ENCODE results near the gene ATP4B.

ATP4B gene

DNA sequence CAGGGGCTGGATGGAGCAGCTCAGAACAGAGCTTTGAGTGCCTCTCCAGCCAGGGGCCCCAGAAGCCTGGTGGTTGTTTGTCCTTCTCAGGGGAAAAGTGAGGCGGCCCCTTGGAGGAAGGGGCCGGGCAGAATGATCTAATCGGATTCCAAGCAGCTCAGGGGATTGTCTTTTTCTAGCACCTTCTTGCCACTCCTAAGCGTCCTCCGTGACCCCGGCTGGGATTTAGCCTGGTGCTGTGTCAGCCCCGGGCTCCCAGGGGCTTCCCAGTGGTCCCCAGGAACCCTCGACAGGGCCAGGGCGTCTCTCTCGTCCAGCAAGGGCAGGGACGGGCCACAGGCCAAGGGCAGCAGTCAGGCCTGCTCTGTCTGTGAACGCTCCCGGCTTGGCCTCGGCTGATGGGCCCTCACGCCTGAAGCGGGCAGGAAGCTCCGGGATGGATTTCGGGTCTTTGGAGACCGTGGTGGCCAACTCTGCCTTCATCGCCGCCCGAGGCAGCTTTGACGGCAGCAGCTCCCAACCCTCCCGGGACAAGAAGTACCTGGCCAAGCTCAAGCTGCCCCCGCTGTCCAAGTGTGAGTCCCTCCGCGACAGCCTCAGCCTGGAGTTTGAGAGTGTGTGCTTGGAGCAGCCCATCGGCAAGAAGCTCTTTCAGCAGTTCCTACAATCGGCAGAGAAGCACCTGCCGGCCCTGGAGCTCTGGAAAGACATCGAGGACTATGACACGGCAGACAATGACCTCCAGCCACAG lies 9.1 kb upstream of the ATP4B start, which contains the start of gene GRK1:
Gene GRK1 (plus strand): TSS at position 269 of the 751 bp plus-strand sequence. CDS start 168 bp downstream, at position 437.
- H3K27me3 ChIP-seq (ENCODE audit: insufficient read depth, low read length) = no peaks in the 10 kb centered on the region; the same call in 1 of the 2 replicates
- no peak within 1 kb of the TSS for H3K27ac ChIP-seq (ENCODE audit: low read depth, low read length, poor library complexity, severe bottlenecking)
- H3K9ac ChIP-seq (ENCODE audit: low read length) = no peak within 1 kb of the TSS
- H3F3A ChIP-seq (ENCODE audit: insufficient read depth, low read length) = no peaks in the 10 kb centered on the region
- H3K4me3 ChIP-seq (ENCODE audit: low read depth, low read length, poor library complexity, severe bottlenecking) = no peak within 1 kb of the TSS
- TF ChIP-seq, protein P1, sequence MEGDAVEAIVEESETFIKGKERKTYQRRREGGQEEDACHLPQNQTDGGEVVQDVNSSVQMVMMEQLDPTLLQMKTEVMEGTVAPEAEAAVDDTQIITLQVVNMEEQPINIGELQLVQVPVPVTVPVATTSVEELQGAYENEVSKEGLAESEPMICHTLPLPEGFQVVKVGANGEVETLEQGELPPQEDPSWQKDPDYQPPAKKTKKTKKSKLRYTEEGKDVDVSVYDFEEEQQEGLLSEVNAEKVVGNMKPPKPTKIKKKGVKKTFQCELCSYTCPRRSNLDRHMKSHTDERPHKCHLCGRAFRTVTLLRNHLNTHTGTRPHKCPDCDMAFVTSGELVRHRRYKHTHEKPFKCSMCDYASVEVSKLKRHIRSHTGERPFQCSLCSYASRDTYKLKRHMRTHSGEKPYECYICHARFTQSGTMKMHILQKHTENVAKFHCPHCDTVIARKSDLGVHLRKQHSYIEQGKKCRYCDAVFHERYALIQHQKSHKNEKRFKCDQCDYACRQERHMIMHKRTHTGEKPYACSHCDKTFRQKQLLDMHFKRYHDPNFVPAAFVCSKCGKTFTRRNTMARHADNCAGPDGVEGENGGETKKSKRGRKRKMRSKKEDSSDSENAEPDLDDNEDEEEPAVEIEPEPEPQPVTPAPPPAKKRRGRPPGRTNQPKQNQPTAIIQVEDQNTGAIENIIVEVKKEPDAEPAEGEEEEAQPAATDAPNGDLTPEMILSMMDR (IDR thresholded peaks at IDR 0.05; ENCODE audit: low read length) = no peak
- no peak for TF ChIP-seq EZH2 (IDR thresholded peaks at IDR 0.05; ENCODE audit: borderline replicate concordance, low read length)
- no peaks in the 10 kb centered on the region for H3K9me2 ChIP-seq (ENCODE audit: low read depth, low read length)
- peaks cover 4% of the 10 kb centered on the region; the same call in 1 of the 2 replicates for H3K9me3 ChIP-seq (ENCODE audit: low read length)
- no peaks in the 10 kb centered on the region for H3K36me3 ChIP-seq (ENCODE audit: insufficient read depth, low read length)
- no peaks in the 10 kb centered on the region for H3K79me2 ChIP-seq (ENCODE audit: insufficient read depth, low read length)
- no peak within 1 kb of the TSS for H2AFZ ChIP-seq (ENCODE audit: low read length)
- H3K4me1 ChIP-seq (ENCODE audit: insufficient read depth, low read length, severe bottlenecking) = no peaks in the 10 kb centered on the region
- no peak within 1 kb of the TSS for H3K4me2 ChIP-seq (ENCODE audit: low read length)
- no peaks in the 10 kb centered on the region for H4K20me1 ChIP-seq (ENCODE audit: insufficient read depth, low read length)

DNA sequence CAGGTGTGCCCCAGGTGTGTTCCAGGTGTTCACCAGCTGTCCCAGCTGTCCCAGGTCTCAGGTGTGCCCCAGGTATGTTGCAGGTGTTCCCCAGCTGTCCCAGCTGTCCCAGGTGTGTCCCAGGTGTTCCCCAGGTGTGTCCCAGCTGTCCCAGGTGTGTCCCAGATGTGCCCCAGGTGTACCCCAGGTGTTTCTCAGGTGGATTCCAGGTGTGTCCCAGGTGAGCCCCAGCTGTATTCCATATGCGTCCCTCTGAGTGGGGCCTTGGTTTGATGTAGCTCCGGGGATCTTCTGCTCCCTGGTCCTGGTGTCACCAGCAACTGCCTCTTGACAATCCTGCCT lies 8.3 kb upstream of the ATP4B start:
- Histone ChIP-seq H3K4me2 (ENCODE audit: low read length) (no peak overlapping the region), H3K9me3 (ENCODE audit: low read length) (peaks cover 10% of the 10 kb centered on the region; the same call in 1 of the 2 replicates), H3K4me3 (ENCODE audit: low read depth, low read length, poor library complexity, severe bottlenecking) (no peak overlapping the region), H3K4me1 (ENCODE audit: insufficient read depth, low read length, severe bottlenecking) (no peaks in the 10 kb centered on the region), H2AFZ (ENCODE audit: low read length) (no peak overlapping the region), H3K27ac (ENCODE audit: low read depth, low read length, poor library complexity, severe bottlenecking) (no peak overlapping the region), H3K27me3 (ENCODE audit: insufficient read depth, low read length) (no peaks in the 10 kb centered on the region; the same call in 1 of the 2 replicates), H3K79me2 (ENCODE audit: insufficient read depth, low read length) (no peaks in the 10 kb centered on the region), H3K36me3 (ENCODE audit: insufficient read depth, low read length) (no peaks in the 10 kb centered on the region), H3F3A (ENCODE audit: insufficient read depth, low read length) (no peaks in the 10 kb centered on the region), H4K20me1 (ENCODE audit: insufficient read depth, low read length) (no peaks in the 10 kb centered on the region), H3K9me2 (ENCODE audit: low read depth, low read length) (no peaks in the 10 kb centered on the region), H3K9ac (ENCODE audit: low read length) (no peak overlapping the region)
- TF ChIP-seq EZH2 (IDR thresholded peaks at IDR 0.05; ENCODE audit: borderline replicate concordance, low read length) = no peak
- TF ChIP-seq, protein P1 (IDR thresholded peaks at IDR 0.05; ENCODE audit: low read length) = no peak

DNA sequence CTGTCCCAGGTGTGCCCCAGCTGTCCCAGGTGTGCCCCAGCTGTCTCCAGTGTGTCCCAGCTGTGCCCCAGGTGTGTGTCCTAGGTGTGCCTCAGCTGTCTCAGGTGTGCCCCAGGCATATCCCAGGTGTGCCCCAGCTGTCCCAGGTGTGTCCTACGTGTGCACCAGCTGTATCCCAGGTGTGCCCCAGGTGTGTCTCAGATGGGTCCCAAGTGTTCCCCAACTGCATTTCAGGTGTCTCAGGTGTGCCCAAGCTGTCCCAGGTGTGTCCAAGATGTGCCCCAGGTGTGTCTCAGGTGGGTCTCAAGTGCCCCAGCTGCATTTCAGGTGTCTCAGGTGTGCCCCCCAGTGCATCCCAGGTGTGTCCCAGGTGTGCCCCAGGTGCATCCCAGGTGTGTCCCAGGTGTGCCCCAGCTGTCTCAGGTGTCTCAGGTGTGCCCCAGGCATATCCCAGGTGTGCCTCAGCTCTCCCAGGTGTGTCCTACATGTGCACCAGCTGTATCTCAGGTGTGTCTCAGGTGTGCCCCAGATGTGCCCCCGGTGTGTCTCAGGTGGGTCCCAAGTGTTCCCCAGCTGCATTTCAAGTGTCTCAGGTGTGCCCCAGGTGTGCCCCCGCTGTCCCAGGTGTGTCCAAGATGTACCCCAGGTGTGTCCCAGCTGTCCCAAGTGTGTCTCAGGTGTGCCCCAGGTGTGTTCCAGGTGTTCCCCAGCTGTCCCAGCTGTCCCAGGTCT lies 7.8 kb upstream of the ATP4B start:
- H2AFZ ChIP-seq (ENCODE audit: low read length) = no peak overlapping the region
- H3K4me1 ChIP-seq (ENCODE audit: insufficient read depth, low read length, severe bottlenecking) = no peaks in the 10 kb centered on the region

More for the DNA sequence above, 7.8 kb upstream of the ATP4B start:
- Histone ChIP-seq H3K4me2 (ENCODE audit: low read length) (no peak overlapping the region), H3K9ac (ENCODE audit: low read length) (no peak overlapping the region), H3K4me3 (ENCODE audit: low read depth, low read length, poor library complexity, severe bottlenecking) (no peak overlapping the region), H3F3A (ENCODE audit: insufficient read depth, low read length) (no peaks in the 10 kb centered on the region), H3K9me2 (ENCODE audit: low read depth, low read length) (no peaks in the 10 kb centered on the region), H3K36me3 (ENCODE audit: insufficient read depth, low read length) (no peaks in the 10 kb centered on the region), H3K27ac (ENCODE audit: low read depth, low read length, poor library complexity, severe bottlenecking) (no peak overlapping the region), H3K9me3 (ENCODE audit: low read length) (peaks cover 15% of the 10 kb centered on the region; the same call in 1 of the 2 replicates), H3K79me2 (ENCODE audit: insufficient read depth, low read length) (no peaks in the 10 kb centered on the region), H4K20me1 (ENCODE audit: insufficient read depth, low read length) (no peaks in the 10 kb centered on the region), H3K27me3 (ENCODE audit: insufficient read depth, low read length) (no peaks in the 10 kb centered on the region; the same call in 1 of the 2 replicates)
- TF ChIP-seq, protein P1 (IDR thresholded peaks at IDR 0.05; ENCODE audit: low read length) = no peak
- no peak for TF ChIP-seq EZH2 (IDR thresholded peaks at IDR 0.05; ENCODE audit: borderline replicate concordance, low read length)
